Endothelial cell (in vitro differentiated cells): ENCODE measurements around the gene MVB12B. TPM values are rescaled to one million over a fixed set of nuclear protein-coding genes. Genes with fewer than 3 reads are reported as not detected.

ENCODE experiments used
- DNase-seq: peaks from one replicate; pipeline ENCODE4 v3.0.0; 2021; ENCODE audit warnings: low spot score
- H3K27ac Mint-ChIP-seq: one replicate; pipeline ENCODE4 v1.8.0; 2021; ENCODE audit warnings: mixed read lengths, inconsistent platforms; ENCODE audit not compliant: unreplicated experiment
- H3K27me3 Mint-ChIP-seq: one replicate; pipeline ENCODE4 v1.8.0; 2021; ENCODE audit warnings: mild to moderate bottlenecking, moderate library complexity, mixed read lengths, inconsistent platforms; ENCODE audit not compliant: unreplicated experiment
- H3K36me3 Mint-ChIP-seq: one replicate; pipeline ENCODE4 v1.8.0; 2021; ENCODE audit warnings: mild to moderate bottlenecking, low read depth, mixed read lengths, inconsistent platforms; ENCODE audit not compliant: unreplicated experiment
- H3K4me1 Mint-ChIP-seq: one replicate; pipeline ENCODE4 v1.8.0; 2021; ENCODE audit warnings: mild to moderate bottlenecking, mixed read lengths, inconsistent platforms; ENCODE audit not compliant: unreplicated experiment
- H3K4me3 Mint-ChIP-seq: one replicate; pipeline ENCODE4 v1.8.0; 2021; ENCODE audit warnings: mild to moderate bottlenecking, mixed read lengths, inconsistent platforms; ENCODE audit not compliant: unreplicated experiment
- H3K9me3 Mint-ChIP-seq: one replicate; pipeline ENCODE4 v1.8.0; 2021; ENCODE audit warnings: mixed read lengths, inconsistent platforms; ENCODE audit not compliant: unreplicated experiment
- CTCF ChIP-seq: fragments of 200-600 bp; sonication (generic); IDR thresholded peaks from one replicate; pipeline ENCODE4 v1.5.0; 2021; ENCODE audit warnings: antibody characterized with exemption; ENCODE audit not compliant: unreplicated experiment
- total RNA-seq: library from RNA; stranded (reverse); fragmentation: NEBNext Ultra II Directional; extraction: Animal tissue kit (Norgen Biotek cat#: 25700); gene quantifications from one replicate; pipeline ENCODE4 v1.2.1, GENCODE V29; 2021; ENCODE audit not compliant: unreplicated experiment

The MVB12B gene
- total RNA-seq, 1 donor from 2014 or later = 18.8 TPM

- H3K36me3 Mint-ChIP-seq = no peaks in the 10 kb centered on the region
These were observed 165.3 kb downstream of the MVB12B start for GRCh38 chr9:126491949-126492348.

GRCh38 chr9:126494264-126494663, 167.6 kb downstream of the MVB12B start:
- Mint-ChIP-seq H3K36me3 (no peaks in the 10 kb centered on the region), H3K27me3 (peaks cover 4% of the 10 kb centered on the region), H3K4me3 (no peak overlapping the region), H3K9me3 (no peaks in the 10 kb centered on the region), H3K27ac (no peak overlapping the region), H3K4me1 (peaks cover 41% of the 10 kb centered on the region)
- DNase-seq = no peak
- TF ChIP-seq CTCF = no peak

More at GRCh38 chr9:126491949-126492348, 165.3 kb downstream of the MVB12B start:
- H3K4me3 Mint-ChIP-seq = no peak overlapping the region
- no peaks in the 10 kb centered on the region for H3K9me3 Mint-ChIP-seq
- H3K27ac Mint-ChIP-seq = peak overlapping the region; percentile 18
- H3K4me1 Mint-ChIP-seq = peaks cover 22% of the 10 kb centered on the region
- DNase-seq = no peak
- no peak for TF ChIP-seq CTCF
- H3K27me3 Mint-ChIP-seq = peaks cover 4% of the 10 kb centered on the region

- H3K4me1 Mint-ChIP-seq = peaks cover 41% of the 10 kb centered on the region
- H3K27me3 Mint-ChIP-seq = peaks cover 4% of the 10 kb centered on the region
- no peak overlapping the region for H3K4me3 Mint-ChIP-seq
- DNase-seq = no peak
- no peaks in the 10 kb centered on the region for H3K36me3 Mint-ChIP-seq
- H3K9me3 Mint-ChIP-seq = no peaks in the 10 kb centered on the region
- TF ChIP-seq CTCF = no peak
- H3K27ac Mint-ChIP-seq = no peak overlapping the region
These were observed 168.1 kb downstream of the MVB12B start for GRCh38 chr9:126494746-126495145.

- DNase-seq = no peak
- Mint-ChIP-seq H3K27me3 (peaks cover 7% of the 10 kb centered on the region), H3K9me3 (no peaks in the 10 kb centered on the region), H3K27ac (no peak overlapping the region), H3K4me3 (no peak overlapping the region), H3K36me3 (no peaks in the 10 kb centered on the region), H3K4me1 (peaks cover 41% of the 10 kb centered on the region)
- TF ChIP-seq CTCF = no peak
These were observed 169.0 kb downstream of the MVB12B start for GRCh38 chr9:126495411-126496180.

- H3K4me1 Mint-ChIP-seq = peaks cover 41% of the 10 kb centered on the region
- no peaks in the 10 kb centered on the region for H3K36me3 Mint-ChIP-seq
- DNase-seq = no peak
- H3K27ac Mint-ChIP-seq = peak overlapping the region; percentile 78
- H3K9me3 Mint-ChIP-seq = no peaks in the 10 kb centered on the region
- no peak for TF ChIP-seq CTCF
- peaks cover 9% of the 10 kb centered on the region for H3K27me3 Mint-ChIP-seq
- peak overlapping the region; percentile 12 for H3K4me3 Mint-ChIP-seq
These were observed 169.6 kb downstream of the MVB12B start for GRCh38 chr9:126496181-126496576.
